Left ventricle myocardium superior (tissue), 1 donor: ENCODE results near the gene CCDC27. TPM values are rescaled to one million over a fixed set of nuclear protein-coding genes. Genes with fewer than 3 reads are reported as not detected.
A peak's percentile ranks its signal among the peaks of the same experiment; 100 is the strongest.

Source experiments
- ATAC-seq: fragments of 200-7000 bp; cut with Tn5 transposase; one replicate; pipeline ENCODE4 v1.9.1; 2020; ENCODE audit warnings: mild to moderate bottlenecking, moderate library complexity
- DNase-seq: peaks from one replicate; pipeline ENCODE4 v3.0.0-alpha.2; 2020
- intact Hi-C: fragments of 100-400 bp; cut with micrococcal nuclease; formaldehyde crosslinking; loops from one replicate; pipeline ENCODE4 v1.11.0; 2022
- total RNA-seq: library from RNA; stranded (reverse); fragmentation: NEBNext Ultra II Directional; extraction: Animal tissue kit (Norgen Biotek cat#: 25700); gene quantifications from one replicate; pipeline ENCODE4 v1.2.1, GENCODE V29; 2021
- donor health status: DM: no; HTN: yes; CAD: no; lungs with severe emphysema.

CCDC27 gene
- total RNA-seq, 1 donor from 2014 or later, result not detected

DNA sequence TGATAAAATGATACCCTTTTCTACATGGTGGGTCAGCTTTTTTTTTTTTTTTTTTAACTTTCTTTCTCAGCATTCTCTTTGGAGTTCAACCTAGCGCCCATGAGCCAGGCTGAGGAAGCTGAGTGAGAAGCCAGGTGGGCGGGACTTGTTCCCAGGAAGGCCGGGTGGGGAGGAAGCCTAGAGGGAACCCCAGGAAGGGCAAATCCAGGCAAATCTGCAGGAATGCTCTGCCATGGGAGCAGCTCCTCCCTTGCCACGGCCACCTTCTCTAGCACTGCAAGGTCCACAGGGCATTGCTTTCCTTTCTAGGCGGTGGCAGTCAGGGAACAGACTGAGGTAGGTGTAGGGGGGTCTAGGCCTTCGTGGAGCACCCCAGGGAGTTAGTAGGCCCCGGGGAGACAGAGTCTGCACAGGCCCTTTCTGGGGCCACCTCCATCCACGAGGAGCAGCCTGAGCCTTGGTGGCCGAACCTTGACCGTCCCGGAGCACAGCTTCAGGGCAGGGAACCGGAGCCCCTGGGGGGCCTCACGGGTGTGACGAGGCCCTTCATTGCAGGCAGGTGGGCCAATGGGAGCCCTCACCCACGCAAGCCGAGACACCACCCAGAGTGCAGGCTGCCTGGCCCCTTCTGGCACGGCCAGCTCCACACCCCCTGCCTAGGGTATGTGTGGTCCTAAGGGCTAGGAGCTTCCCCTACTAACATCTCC, 18.2 kb upstream of the CCDC27 start:
- intact Hi-C loops, result no loop called here
- no peak for DNase-seq
- no peak for ATAC-seq

GRCh38 chr1:3734602-3735001, 17.6 kb upstream of the CCDC27 start:
- no peak for DNase-seq
- ATAC-seq, result no peak
- intact Hi-C loops, result no loop called here

DNA sequence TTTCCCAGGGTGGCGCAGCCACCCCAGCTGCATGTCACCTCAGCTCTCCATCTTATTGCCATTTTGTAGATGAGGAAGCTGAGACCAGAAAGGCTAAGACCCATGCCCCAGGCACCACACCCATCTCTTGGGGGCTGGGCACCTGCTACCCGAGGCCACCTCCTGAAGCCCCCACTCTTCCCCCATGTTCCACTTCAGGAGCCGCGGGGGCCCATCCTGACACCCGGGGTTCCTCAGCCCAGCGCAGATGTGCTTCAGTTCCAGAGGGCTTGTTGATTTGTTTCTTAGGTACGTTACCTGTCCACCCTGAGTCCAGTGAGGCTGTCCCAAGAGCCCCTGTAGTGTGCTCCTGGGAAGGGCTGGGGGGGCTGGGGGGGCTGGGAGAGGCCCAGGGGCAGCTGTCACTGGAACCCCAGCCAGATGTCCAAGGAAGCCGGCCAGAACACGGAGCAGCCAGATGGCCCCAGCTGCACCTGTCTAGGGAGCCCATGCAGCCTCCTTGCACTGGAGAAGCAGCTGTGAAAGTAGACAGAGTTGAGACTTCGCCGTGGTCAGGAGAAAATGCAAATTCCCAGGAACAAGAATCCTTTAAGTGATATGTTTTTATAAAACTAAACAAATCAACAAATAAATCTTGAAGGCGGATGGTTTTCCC, 17.1 kb upstream of the CCDC27 start:
- DNase-seq (peak; percentile 29), ATAC-seq (peak; percentile 19)
- intact Hi-C loops, result no loop called here

DNA sequence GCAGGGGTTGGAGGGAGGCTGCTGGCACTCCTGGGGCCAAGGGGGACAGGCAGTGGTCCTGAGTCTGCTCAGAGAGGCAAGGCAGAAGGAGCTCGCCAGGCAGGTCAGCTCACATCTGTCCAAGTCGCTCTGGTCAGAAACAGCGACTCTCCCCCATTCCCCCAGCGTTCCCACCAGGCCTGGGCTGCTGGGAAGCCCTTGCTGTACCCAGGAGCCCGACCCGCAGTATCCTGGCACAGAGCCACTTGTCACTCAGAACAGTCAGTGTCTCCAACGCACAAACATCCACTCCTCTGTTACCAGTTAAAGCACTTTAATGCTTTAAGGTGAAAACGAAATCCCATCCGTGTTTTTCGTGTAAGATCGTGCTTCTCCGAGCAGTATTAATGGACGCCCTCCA, 16.6 kb upstream of the CCDC27 start:
- DNase-seq, result peak; percentile 23

DNA sequence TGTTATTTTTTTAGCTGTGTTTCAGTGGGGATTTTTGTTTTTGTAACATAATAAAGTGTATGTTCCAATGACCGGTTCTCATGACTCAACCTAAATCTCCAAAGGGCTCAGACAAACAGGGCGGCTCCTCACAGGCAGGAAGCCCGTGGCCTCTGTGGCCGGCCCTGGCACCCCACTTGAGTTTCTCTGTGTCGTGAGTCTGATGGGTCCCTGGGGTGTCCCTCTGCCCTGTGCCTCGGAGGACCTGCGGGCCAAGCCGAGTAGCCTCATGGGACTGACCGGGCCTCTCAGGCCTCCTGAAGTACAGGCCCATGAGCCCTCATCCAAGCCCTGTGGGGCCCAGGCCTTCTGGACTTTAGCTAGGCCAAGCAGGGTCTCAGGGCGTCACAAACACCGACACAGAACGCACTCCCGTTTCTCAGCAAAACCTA, 16.1 kb upstream of the CCDC27 start:
- intact Hi-C loops, result no loop called here
- peak; percentile 33 for DNase-seq
- peak; percentile 35 for ATAC-seq

More for the DNA sequence above, 16.6 kb upstream of the CCDC27 start:
- intact Hi-C loops, result no loop called here
- ATAC-seq, result no peak

GRCh38 chr1:3736708-3737107, 15.5 kb upstream of the CCDC27 start:
- no peak for ATAC-seq
- peak; percentile 11 for DNase-seq
- intact Hi-C loops, result no loop called here

DNA sequence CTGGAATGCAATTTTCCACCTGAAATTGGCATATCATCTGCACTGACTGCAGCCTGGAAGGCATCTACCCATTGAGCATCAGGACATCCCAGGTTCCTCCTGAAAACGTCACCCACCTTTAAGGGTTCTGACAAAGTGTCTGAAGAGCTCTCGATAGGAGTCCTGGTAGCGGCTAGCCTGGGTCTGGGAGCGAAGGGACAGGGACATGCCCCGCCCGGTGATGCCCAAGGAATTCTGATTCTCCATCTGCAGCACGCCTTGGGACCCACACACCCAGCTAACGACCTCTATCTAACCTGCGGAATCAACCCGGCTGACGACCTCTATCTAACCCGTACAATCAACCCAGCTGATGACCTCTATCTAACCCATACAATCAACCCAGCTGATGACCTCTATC, 13.3 kb upstream of the CCDC27 start:
- peak; percentile 11 for DNase-seq
- intact Hi-C loops, result no loop called here
- ATAC-seq, result no peak

DNA sequence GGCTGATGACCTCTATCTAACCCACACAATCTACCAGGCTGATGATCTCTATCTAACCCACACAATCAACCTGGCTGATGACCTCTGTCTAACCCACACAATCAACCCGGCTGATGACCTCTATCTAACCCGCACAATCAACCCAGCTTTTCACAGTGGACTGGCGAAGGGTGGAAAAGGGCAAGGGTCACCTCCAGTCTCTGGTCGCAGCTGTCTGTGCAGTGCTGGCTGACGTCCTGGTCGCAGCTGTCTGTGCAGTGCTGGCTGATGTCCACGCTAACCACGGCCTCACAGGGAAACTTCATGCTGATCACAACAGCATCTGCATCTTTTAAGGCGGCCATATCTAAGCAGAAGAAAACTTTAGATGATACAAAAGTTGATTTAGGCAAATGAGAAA, 12.2 kb upstream of the CCDC27 start:
- intact Hi-C loops, result no loop called here
- ATAC-seq (peak; percentile 36), DNase-seq (peak; percentile 42)

DNA sequence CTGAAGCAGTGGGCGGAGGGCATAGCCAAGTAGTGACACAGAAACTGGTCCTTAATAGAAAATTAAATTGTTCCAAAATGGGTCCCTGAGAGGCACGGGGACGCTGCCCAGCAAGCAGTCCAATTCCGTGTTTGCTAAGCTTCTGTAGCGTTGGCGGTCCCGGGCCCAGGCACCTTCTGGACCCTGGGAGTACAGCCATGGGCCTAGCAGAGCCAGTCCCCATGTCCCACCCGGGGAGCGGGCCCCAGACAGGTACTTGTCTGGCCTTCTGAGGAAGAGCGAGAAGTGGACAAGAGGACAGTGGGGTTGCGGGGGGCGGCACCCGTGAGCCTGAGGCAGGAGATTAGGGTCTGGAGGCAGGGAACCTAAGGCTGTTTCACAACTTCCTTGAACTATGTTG, 11.5 kb upstream of the CCDC27 start:
- DNase-seq, result peak; percentile 21

GRCh38 chr1:3741566-3742438, 10.4 kb upstream of the CCDC27 start:
- DNase-seq (peak; percentile 21), ATAC-seq (no peak)
- intact Hi-C loops, result no loop called here

More for the DNA sequence above, 11.5 kb upstream of the CCDC27 start:
- intact Hi-C loops, result no loop called here
- no peak for ATAC-seq

DNA sequence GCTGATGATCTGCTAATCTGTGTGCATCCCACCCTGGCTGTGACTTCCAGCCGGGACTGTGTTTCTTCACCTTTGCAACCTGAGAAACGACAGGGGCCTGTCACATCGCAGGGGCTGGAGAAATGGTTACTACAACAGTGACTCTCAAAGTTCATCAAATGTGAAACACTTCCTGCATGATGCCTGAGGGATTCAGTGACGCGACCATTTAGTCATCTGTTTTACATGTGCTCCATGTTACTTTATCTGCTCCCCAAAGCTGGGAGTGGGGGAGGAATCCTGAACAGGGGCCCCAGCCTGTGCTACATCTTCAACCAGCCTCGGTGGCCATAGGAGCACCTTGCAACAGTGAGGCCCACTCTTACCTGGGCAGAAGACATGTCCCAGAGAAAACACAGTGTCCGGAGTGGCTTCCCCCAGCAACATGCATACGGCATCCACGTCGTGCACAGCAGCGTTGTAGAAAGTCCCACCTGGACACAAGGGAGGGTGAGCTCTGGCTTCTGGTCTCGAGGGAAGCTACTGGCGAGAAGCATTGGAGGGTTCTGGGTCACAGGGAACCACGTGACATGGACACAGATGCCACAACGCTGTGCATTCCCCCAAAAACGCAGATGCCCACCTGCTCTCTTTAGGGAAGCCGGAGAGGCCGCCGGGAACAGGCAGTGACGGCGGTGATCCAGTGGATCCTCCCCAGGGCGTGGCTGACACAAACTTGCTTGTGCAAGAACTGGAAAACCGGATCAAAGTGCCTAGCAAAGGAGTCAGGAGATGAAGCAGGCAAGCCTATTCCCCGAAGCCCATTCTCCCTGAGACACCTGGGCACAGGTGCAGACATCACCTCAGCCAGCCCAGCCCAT, 9.6 kb upstream of the CCDC27 start:
- intact Hi-C loops, result no loop called here
- ATAC-seq (no peak), DNase-seq (no peak)

DNA sequence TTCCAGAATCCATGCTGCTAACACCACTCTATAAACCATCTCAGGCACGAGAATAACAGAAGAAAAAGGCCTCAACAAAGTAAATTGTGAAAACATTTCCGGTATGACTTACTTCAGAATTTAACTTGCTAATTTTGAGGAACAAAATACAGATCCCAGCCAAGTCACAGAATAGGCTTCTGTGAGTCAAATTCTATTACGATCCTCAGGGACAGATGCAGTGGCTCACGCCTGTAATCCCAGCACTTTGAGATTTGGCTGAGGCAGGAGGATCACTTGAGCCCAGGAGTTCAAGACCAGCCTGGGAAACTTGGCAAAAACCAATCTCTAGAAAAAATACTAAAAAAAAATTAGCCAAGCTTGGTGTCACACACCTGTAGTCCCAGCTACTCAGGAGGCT, 8.8 kb upstream of the CCDC27 start:
- ATAC-seq (no peak), DNase-seq (no peak)
- intact Hi-C loops, result no loop called here

- DNase-seq, result no peak
- ATAC-seq, result no peak
- intact Hi-C loops, result no loop called here
These were observed 8.4 kb upstream of the CCDC27 start for GRCh38 chr1:3743826-3744225.

- DNase-seq, result no peak
- intact Hi-C loops, result no loop called here
- ATAC-seq, result no peak
These were observed 7.6 kb upstream of the CCDC27 start for GRCh38 chr1:3744646-3745045.

DNA sequence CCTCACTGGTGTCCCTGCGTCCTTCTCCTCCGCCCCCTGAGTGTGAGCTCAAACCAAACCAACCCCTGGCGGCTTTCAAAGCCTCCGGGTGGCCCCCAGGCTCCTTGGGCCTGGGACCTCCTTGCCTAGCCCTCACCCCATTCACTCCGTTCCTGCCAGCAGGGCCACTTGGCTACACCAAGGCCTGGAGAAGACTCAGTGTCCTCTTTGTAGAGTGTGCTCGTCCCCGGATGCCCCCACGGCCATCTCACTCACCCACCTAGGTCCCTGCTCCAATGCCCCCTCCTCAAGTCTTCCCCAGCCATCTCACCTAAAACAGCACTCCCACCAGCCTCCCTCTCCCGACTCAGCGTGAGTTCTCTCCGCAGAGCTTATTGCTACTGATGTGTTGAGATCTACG, 7.2 kb upstream of the CCDC27 start:
- intact Hi-C loops, result no loop called here
- ATAC-seq (no peak), DNase-seq (no peak)

DNA sequence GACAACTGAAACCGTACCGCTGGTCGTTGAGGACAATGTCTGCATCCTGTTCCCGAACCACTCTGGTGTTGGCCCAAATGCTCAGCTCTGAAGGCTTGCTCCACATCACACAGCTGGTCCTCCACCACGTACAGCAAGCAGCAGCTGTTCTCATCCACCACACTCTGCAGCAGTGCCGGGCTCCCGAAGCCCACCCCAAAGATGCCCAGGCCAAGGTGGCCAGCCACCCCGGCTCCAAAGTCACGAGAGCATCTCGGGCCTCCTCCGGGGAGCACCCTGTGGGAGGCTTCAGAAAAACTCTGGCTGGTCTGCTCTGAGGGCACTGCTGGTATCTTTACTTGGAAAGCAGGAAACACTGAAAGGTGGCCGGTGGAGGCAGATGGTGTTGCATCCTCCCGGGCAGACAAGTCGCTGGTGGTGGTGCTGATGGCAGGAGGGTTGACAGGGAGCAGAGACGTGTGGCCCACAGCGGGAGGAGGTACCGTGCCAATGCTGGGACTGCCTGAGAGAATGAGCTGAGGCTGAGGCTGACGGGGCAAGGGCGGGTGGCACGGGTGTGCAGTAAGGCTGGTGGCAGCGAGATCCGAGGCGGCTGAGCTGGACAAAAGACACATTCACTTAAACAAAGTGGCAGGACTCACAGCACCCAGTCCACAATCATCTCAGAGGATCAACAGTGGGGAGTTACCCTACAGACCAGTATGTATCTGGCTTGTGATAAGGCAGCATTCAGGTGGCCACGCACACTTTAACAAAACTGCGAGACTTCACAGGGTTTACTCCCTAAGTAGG, 6.5 kb upstream of the CCDC27 start:
- DNase-seq (no peak), ATAC-seq (peak; percentile 4)
- intact Hi-C loops, result no loop called here

DNA sequence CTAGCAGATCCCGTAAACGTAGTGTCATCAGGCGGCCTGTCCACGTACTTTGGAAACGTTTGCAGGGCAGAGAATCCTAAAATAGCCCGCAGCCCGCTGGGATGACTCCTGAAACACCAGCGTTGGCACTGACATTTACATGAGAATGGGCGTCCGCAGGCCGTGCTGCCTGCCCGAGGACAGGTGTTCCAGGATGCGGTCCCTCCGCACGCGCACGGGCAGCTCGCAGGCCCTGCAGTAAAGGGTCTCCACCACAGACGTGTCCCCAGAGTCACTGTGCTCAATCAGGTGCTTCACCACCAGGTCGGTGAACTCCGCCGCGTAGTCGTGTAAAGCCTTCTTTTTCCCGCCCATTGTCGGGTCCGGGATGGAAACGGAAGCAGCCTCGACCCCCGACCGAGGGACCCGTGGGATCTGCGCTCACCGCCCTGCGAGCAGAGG, 5.8 kb upstream of the CCDC27 start:
- peak; percentile 46 for ATAC-seq
- intact Hi-C loops, result no loop called here
- no peak for DNase-seq

DNA sequence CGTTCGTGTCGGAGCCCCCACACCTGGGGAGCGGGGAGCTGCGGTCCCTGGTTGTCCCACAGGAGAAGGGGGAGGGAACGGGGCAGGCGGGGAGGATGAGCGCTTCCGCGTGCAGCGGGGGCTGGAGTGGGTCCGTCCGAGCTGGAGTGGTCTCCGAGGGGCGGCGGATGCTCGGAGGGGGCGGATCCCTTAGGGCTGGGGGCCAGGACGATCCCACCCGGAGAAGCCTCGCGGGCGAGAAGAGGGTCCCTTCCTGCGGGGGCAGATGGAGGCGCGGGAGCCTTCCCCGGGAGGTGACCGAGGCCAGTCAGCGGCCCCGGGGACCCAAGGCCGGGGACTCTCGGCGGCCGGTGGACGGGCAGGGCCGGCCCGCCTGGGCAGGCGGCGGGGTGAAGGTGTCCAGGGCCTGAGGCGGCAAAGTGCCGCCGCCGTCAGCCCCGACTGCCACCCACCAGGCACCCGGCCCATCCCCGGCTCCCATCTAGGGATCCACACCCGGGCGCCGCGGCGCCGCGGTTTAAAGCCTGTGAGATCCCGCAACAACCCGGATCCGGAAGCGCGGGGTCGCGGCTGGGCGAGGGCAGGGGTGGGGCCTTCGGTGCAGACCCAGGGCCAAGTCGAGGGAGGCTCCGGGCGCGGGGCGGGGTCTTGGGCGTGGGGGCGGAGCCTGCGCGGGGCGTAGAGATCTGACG, 5.3 kb upstream of the CCDC27 start:
- DNase-seq, result peak; percentile 94
- intact Hi-C loops, result no loop called here
- ATAC-seq, result peak; percentile 97
